OCI-LY1 (cell line): Measurements from ENCODE around the gene TIAM1.

Experiments used
- H2AFZ ChIP-seq: fragments of 200-600 bp; sonication (generic), shearing (Covaris generic); 2 replicates; pipeline ENCODE4 v1.6.0; 2014; ENCODE audit warnings: antibody characterized with exemption, mild to moderate bottlenecking, low read length
- H3F3A ChIP-seq: fragments of 200-600 bp; sonication (generic), shearing (Covaris generic); 2 replicates; pipeline ENCODE4 v1.6.0; 2014; ENCODE audit warnings: mild to moderate bottlenecking, antibody characterized with exemption, low read length, moderate library complexity; ENCODE audit not compliant: insufficient read depth
- H3K27ac ChIP-seq: fragments of 200-600 bp; sonication (generic); 2 replicates; pipeline ENCODE4 v1.5.1; 2014; ENCODE audit warnings: low read length, mixed run types, mild to moderate bottlenecking, low read depth; ENCODE audit not compliant: poor library complexity, severe bottlenecking
- H3K27me3 ChIP-seq: fragments of 200-600 bp; sonication (generic); 2 replicates; pipeline ENCODE4 v1.6.0; 2014; ENCODE audit warnings: antibody characterized with exemption, mild to moderate bottlenecking, low read length, moderate library complexity; ENCODE audit not compliant: insufficient read depth
- H3K36me3 ChIP-seq: fragments of 200-600 bp; sonication (generic); 2 replicates; pipeline ENCODE4 v1.6.1; 2014; ENCODE audit warnings: mild to moderate bottlenecking, antibody characterized with exemption, low read length, moderate library complexity, mixed read lengths; ENCODE audit not compliant: insufficient read depth
- H3K4me1 ChIP-seq: fragments of 200-600 bp; sonication (generic); 2 replicates; pipeline ENCODE4 v1.5.1; 2014; ENCODE audit warnings: mild to moderate bottlenecking, low read length, moderate library complexity; ENCODE audit not compliant: insufficient read depth, severe bottlenecking
- H3K4me2 ChIP-seq: fragments of 200-600 bp; sonication (generic), shearing (Covaris generic); 2 replicates; pipeline ENCODE4 v1.6.1; 2014; ENCODE audit warnings: low read length
- H3K4me3 ChIP-seq: fragments of 200-600 bp; sonication (generic); 2 replicates; pipeline ENCODE4 v1.5.1; 2014; ENCODE audit warnings: low read length, low read depth, mild to moderate bottlenecking, mixed read lengths; ENCODE audit not compliant: poor library complexity, severe bottlenecking
- H3K79me2 ChIP-seq: fragments of 200-600 bp; shearing (Covaris generic); 2 replicates; pipeline ENCODE4 v1.6.1; 2016; ENCODE audit warnings: mixed run types, low read length, mixed read lengths; ENCODE audit not compliant: insufficient read depth
- H3K9ac ChIP-seq: fragments of 200-600 bp; sonication (generic), shearing (Covaris generic); 2 replicates; pipeline ENCODE4 v1.6.1; 2014; ENCODE audit warnings: mild to moderate bottlenecking, low read length, mixed read lengths
- H3K9me2 ChIP-seq: fragments of 200-600 bp; sonication (generic), shearing (Covaris generic); 2 replicates; pipeline ENCODE4 v1.6.1; 2014; ENCODE audit warnings: low read depth, mild to moderate bottlenecking, low read length, mixed read lengths
- H3K9me3 ChIP-seq: fragments of 200-600 bp; shearing (Covaris generic); 2 replicates; pipeline ENCODE4 v1.6.1; 2014; ENCODE audit warnings: low read length, mixed read lengths
- H4K20me1 ChIP-seq: fragments of 200-600 bp; sonication (generic), shearing (Covaris generic); 2 replicates; pipeline ENCODE4 v1.6.0; 2016; ENCODE audit warnings: mild to moderate bottlenecking, low read length; ENCODE audit not compliant: insufficient read depth
- CTCF ChIP-seq: fragments of 200-600 bp; sonication (generic), shearing (Covaris generic); IDR thresholded peaks from 2 replicates; pipeline ENCODE4 v1.5.1; 2017; ENCODE audit warnings: mild to moderate bottlenecking, antibody characterized with exemption, low read length, moderate library complexity, mixed read lengths
- EZH2 ChIP-seq: fragments of 200-600 bp; sonication (generic), shearing (Covaris generic); IDR thresholded peaks from 2 replicates; pipeline ENCODE4 v1.8.0; 2017; ENCODE audit warnings: borderline replicate concordance, mixed run types, mild to moderate bottlenecking, antibody characterized with exemption, low read length, moderate library complexity, mixed read lengths

Gene TIAM1

GRCh38 chr21:31346256-31346821, 2.3 kb upstream of the TIAM1 start:
- no peaks in the 10 kb centered on the region for H3K27me3 ChIP-seq
- no peaks in the 10 kb centered on the region for H3K4me1 ChIP-seq
- no peak overlapping the region for H3K4me2 ChIP-seq
- no peak overlapping the region for H2AFZ ChIP-seq
- no peaks in the 10 kb centered on the region for H3K9me3 ChIP-seq
- H3K4me3 ChIP-seq = no peak overlapping the region
- H4K20me1 ChIP-seq = no peaks in the 10 kb centered on the region
- no peak overlapping the region for H3K9ac ChIP-seq
- TF ChIP-seq CTCF (no peak), EZH2 (no peak)
- H3K27ac ChIP-seq = no peak overlapping the region
- H3F3A ChIP-seq = no peaks in the 10 kb centered on the region
- no peaks in the 10 kb centered on the region for H3K79me2 ChIP-seq
- H3K36me3 ChIP-seq = no peaks in the 10 kb centered on the region
- H3K9me2 ChIP-seq = no peaks in the 10 kb centered on the region

GRCh38 chr21:31345136-31345535, 1.1 kb upstream of the TIAM1 start:
- Histone ChIP-seq H3K4me1 (no peaks in the 10 kb centered on the region), H3K4me3 (no peak overlapping the region)

GRCh38 chr21:31343030-31343510, 991 bp downstream of the TIAM1 start:
- Histone ChIP-seq H3K4me1 (no peaks in the 10 kb centered on the region), H3K9me3 (no peaks in the 10 kb centered on the region), H3K27ac (no peak overlapping the region), H4K20me1 (no peaks in the 10 kb centered on the region), H3K4me3 (no peak overlapping the region), H3K9ac (no peak overlapping the region), H3K36me3 (no peaks in the 10 kb centered on the region), H3F3A (no peaks in the 10 kb centered on the region), H3K79me2 (no peaks in the 10 kb centered on the region), H3K27me3 (no peaks in the 10 kb centered on the region), H2AFZ (no peak overlapping the region), H3K4me2 (no peak overlapping the region), H3K9me2 (no peaks in the 10 kb centered on the region)
- TF ChIP-seq CTCF (no peak), EZH2 (no peak)

More at GRCh38 chr21:31345136-31345535, 1.1 kb upstream of the TIAM1 start:
- H3K27me3 ChIP-seq = no peaks in the 10 kb centered on the region
- H3K36me3 ChIP-seq = no peaks in the 10 kb centered on the region
- no peak for TF ChIP-seq CTCF
- no peak for TF ChIP-seq EZH2
- no peak overlapping the region for H3K4me2 ChIP-seq
- no peak overlapping the region for H2AFZ ChIP-seq
- no peaks in the 10 kb centered on the region for H3F3A ChIP-seq
- no peaks in the 10 kb centered on the region for H3K79me2 ChIP-seq
- H3K27ac ChIP-seq = no peak overlapping the region
- no peak overlapping the region for H3K9ac ChIP-seq
- H3K9me2 ChIP-seq = no peaks in the 10 kb centered on the region
- H3K9me3 ChIP-seq = no peaks in the 10 kb centered on the region
- no peaks in the 10 kb centered on the region for H4K20me1 ChIP-seq
